ENCODE measurements around the gene GULP1. TPM values are rescaled to one million over a fixed set of nuclear protein-coding genes. Genes with fewer than 3 reads are reported as not detected.

The GULP1 gene
- total RNA-seq, 1 donor from 2014 or later = 29.5 TPM

- Mint-ChIP-seq H3K4me3 (ENCODE audit: unreplicated experiment) (no peak overlapping the region), H3K9me3 (ENCODE audit: low read depth) (peaks cover 3% of the 10 kb centered on the region), H3K4me1 (ENCODE audit: low read depth) (peaks cover 13% of the 10 kb centered on the region), H3K27ac (ENCODE audit: unreplicated experiment) (no peak overlapping the region), H3K36me3 (ENCODE audit: low read depth) (no peaks in the 10 kb centered on the region), H3K27me3 (ENCODE audit: low read depth) (no peaks in the 10 kb centered on the region)
- no peak for TF ChIP-seq CTCF (IDR thresholded peaks at IDR 0.05)
- DNase-seq (ENCODE audit: low spot score) = no peak
Measured at GRCh38 chr2:188440849-188441248, 149.2 kb downstream of the GULP1 start.

DNA sequence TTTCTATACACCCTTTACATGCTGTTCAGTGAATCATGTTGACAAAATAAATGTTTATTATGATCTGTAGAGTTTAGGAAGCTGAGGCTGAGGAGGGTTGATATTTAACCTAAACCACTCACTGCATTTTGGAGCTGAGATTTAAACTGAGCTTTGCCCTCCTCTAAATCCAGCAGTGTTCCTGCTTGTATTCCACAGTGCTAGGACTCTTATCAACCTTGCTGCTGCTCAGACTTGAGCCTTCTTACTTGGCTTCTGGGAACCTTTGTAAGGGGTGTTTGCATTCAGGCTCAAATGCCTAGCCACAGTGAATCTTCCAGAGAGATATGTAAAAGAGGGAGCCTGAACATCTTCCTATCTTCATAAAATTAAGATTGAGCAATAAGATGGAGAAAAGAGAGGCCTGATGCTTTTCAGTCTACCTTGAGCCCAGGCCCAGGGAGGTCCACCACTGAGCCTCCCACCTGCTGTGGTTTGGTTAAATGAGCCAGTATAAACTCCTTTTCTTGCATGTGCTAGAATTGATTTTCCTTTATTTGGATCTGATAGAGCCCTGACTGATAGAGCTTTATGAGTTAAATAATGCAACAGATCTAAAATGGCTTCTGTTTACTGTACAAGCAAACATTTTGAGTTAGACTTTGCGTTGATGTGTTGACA, 149.7 kb downstream of the GULP1 start:
- H3K9me3 Mint-ChIP-seq (ENCODE audit: low read depth) = peaks cover 3% of the 10 kb centered on the region
- no peaks in the 10 kb centered on the region for H3K36me3 Mint-ChIP-seq (ENCODE audit: low read depth)
- peaks cover 13% of the 10 kb centered on the region for H3K4me1 Mint-ChIP-seq (ENCODE audit: low read depth)
- no peak overlapping the region for H3K27ac Mint-ChIP-seq (ENCODE audit: unreplicated experiment)
- no peak overlapping the region for H3K4me3 Mint-ChIP-seq (ENCODE audit: unreplicated experiment)
- no peak for TF ChIP-seq CTCF (IDR thresholded peaks at IDR 0.05)
- H3K27me3 Mint-ChIP-seq (ENCODE audit: low read depth) = no peaks in the 10 kb centered on the region
- no peak for DNase-seq (ENCODE audit: low spot score)

DNA sequence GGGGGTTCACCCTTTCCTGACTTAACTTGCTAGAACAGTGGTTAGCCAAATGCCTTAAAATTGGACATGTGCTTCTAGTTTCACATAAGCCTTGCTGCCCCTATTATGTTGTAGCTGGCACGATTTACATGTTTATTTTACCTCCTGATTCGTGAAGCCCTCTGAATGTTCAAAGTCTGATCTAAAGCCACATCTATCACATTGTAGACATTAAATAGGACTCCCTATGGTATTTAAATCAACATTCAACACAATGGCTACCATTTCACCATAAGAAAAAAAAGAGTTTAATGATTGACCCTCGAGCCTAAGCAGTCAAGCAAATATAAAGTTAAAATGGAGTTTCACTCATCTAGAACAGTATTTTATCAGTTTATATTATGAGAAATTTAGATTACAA, 151.5 kb downstream of the GULP1 start:
- Mint-ChIP-seq H3K4me1 (ENCODE audit: low read depth) (peaks cover 13% of the 10 kb centered on the region), H3K4me3 (ENCODE audit: unreplicated experiment) (no peak overlapping the region), H3K27me3 (ENCODE audit: low read depth) (no peaks in the 10 kb centered on the region), H3K9me3 (ENCODE audit: low read depth) (no peaks in the 10 kb centered on the region), H3K36me3 (ENCODE audit: low read depth) (no peaks in the 10 kb centered on the region), H3K27ac (ENCODE audit: unreplicated experiment) (no peak overlapping the region)
- DNase-seq (ENCODE audit: low spot score) = no peak
- no peak for TF ChIP-seq CTCF (IDR thresholded peaks at IDR 0.05)

GRCh38 chr2:188444106-188444835, 152.6 kb downstream of the GULP1 start:
- Mint-ChIP-seq H3K4me1 (ENCODE audit: low read depth) (peaks cover 14% of the 10 kb centered on the region), H3K36me3 (ENCODE audit: low read depth) (peaks cover 1% of the 10 kb centered on the region), H3K27ac (ENCODE audit: unreplicated experiment) (no peak overlapping the region), H3K4me3 (ENCODE audit: unreplicated experiment) (no peak overlapping the region), H3K9me3 (ENCODE audit: low read depth) (no peaks in the 10 kb centered on the region), H3K27me3 (ENCODE audit: low read depth) (no peaks in the 10 kb centered on the region)
- DNase-seq (ENCODE audit: low spot score) = no peak
- no peak for TF ChIP-seq CTCF (IDR thresholded peaks at IDR 0.05)

GRCh38 chr2:188449561-188449960, 157.9 kb downstream of the GULP1 start:
- Mint-ChIP-seq H3K9me3 (ENCODE audit: low read depth) (peaks cover 3% of the 10 kb centered on the region), H3K36me3 (ENCODE audit: low read depth) (peaks cover 5% of the 10 kb centered on the region), H3K27ac (ENCODE audit: unreplicated experiment) (no peak overlapping the region), H3K4me1 (ENCODE audit: low read depth) (peaks cover 22% of the 10 kb centered on the region), H3K27me3 (ENCODE audit: low read depth) (no peaks in the 10 kb centered on the region), H3K4me3 (ENCODE audit: unreplicated experiment) (no peak overlapping the region)
- TF ChIP-seq CTCF (IDR thresholded peaks at IDR 0.05) = no peak
- no peak for DNase-seq (ENCODE audit: low spot score)

Measured in chondrocyte (in vitro differentiated cells).